DMS53 treated with DMSO at 0.1 percent for 48 hours (cell line): Measurements from ENCODE around the gene SYNE1.
"Not testable (repeated sequence)": the region's sequence is repeated elsewhere in the genome, so short reads cannot be mapped to it uniquely, and the experiment has no call there.

Experiments used
- DNase-seq: peaks from one replicate; lab custom pipeline; 2025; ENCODE audit not compliant: unreplicated experiment; lab: John Stamatoyannopoulos, UW

The SYNE1 gene

DNA sequence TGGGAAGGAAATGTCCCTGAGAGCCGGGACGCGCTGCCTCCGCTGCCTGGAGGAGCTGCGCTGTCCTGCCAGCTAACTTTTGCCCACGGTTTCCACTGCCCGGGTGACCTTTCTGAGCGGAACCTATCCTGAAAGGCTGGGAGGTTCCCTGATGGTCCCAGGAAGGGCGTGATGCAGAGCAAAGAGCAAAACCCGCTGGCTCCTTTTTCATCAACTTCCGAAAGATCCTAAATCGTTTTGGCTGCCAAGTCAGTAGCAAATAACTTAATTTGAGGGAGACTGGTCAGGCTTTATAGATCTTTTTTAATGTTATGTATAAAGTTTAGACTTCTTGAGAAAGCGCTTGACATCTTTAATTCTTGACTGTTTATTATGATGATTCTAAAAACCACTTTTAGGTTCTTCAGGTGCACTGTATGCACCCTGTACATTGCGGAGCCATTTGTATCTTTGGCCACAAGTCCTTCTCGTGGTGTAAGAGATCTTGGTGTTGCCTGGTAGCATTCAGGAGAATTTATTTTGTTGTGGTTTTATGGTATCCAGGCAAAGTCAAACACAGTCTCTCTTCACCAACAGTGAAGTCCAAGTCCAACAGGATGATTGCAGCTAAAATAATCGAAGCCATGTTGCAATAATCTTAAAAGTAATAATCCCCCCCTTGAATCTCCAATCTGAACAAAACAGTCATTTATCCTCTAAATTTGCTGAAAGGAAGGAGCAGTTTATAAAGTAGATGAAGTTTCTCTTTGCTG lies at the start of gene SYNE1:
Gene SYNE1, minus strand, starts transcription at position 67 of the 752 bp plus-strand sequence. CDS start 9,031 bp downstream, outside the sequence.
- DNase-seq = no peak

GRCh38 chr6:152685819-152686218 lies 48.7 kb upstream of the SYNE1 start:
- DNase-seq = no peak

- not testable (repeated sequence) for DNase-seq
Observed at GRCh38 chr6:152682935-152683334, 45.8 kb upstream of the SYNE1 start.

DNA sequence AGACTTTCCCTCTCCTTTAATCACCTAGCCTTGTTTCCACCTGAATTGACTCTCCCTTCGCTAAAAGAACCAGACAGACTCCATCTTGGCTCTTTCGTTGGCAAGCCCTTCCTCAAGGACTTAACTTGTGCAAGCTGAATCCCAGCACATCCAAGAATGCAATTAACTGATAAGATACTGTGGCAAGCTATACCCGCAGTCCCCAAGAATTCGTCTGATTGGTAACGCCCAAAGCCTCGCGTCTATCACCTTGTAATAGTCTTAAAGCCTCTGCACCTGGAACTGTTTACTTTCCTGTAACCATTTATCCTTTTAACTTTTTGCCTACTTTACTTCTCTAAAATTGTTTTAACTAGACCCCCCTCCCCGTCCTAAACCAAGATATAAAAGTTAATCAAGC lies 45.0 kb upstream of the SYNE1 start:
- no peak for DNase-seq

DNA sequence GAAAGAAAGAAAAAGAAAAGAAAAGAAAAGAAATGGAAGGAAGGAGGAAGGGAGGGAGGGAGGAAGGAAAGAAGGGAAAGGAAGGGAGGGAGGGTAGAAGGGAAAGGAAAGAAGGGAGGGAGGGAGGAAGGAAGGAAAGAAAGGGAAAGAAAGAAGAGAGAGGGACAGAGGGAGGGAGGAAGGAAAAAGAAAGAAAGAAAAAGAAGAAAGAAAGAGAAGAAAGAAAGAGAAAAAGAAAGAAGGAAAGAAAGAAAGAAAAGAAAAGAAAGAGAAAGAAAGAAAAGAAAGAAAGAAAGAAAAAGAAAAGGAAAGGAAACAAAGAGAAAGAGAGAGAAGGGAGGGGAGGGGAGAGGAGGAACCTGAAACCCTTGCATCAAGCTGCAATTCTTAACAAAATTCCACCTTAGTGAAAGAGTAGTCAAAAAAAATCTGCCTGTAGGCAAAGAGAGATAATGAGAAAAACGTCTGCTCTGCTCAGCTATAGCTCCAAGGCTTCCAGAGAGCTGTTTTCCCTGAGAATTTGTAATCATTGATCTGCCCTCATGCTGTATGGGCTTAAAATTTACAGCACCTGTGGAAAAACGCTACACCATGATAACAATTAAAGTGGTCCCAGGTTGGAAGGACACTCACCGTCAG lies 43.8 kb upstream of the SYNE1 start:
- no peak for DNase-seq

DNA sequence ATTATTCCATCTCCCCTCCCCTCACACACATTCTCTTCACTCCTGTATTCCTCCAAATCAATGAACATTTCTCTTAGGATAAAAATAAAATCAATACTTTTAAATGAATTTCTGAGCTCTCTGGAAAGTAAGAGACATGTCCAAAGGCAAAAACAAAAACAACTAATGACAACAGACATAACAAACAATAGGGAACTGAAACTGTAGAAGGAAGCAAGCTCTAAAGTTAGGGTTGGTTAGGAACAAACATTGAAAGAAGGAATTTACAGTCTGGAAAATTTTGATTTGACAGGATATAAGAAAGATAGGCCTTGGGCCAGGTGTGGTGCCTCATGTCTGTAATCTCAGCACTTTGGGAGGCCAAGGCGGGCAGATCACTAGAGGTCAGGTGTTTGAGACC lies 43.0 kb upstream of the SYNE1 start:
- no peak for DNase-seq

DNA sequence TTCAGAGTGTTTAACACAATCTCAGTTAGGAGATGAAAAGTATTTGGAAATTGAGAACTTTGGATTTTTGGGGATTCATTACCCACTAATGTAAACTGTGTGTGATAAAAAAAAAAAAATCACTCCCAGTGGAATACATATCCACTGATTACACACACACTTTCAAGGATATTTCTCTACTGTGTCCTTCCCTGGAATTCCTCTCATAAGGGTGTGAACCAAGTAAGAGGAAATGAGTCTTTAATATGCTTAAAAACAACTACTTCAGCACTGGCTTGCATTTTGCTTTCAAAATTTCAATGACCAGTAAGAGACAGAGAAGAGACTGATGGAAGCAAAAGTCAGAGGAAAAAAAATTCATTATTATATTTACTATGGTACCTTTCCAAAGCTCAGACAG lies 36.1 kb upstream of the SYNE1 start:
- no peak for DNase-seq

- DNase-seq = no peak
Observed at GRCh38 chr6:152671171-152671570, 34.0 kb upstream of the SYNE1 start.

GRCh38 chr6:152669895-152670294 lies 32.7 kb upstream of the SYNE1 start:
- peak; percentile 5 for DNase-seq

DNA sequence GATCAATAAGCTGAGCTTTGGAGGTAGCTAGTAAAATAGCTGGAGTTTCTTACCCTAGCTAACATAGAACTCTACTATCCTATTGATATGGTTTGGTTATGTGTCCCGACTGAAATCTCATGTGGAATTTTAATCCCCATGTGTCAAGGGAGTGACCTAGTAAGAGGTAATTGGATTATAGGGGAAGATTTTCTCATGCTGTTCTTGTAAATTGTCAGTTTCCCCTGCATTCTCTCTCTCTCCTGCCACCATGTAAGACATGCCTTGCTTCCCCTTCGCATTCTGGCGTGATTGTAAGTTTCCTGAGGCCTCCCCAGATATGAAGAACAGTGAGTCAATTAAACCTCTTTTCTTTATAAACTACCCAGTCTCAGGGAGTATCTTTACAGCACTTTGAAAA lies 24.6 kb upstream of the SYNE1 start:
- DNase-seq = no peak

DNA sequence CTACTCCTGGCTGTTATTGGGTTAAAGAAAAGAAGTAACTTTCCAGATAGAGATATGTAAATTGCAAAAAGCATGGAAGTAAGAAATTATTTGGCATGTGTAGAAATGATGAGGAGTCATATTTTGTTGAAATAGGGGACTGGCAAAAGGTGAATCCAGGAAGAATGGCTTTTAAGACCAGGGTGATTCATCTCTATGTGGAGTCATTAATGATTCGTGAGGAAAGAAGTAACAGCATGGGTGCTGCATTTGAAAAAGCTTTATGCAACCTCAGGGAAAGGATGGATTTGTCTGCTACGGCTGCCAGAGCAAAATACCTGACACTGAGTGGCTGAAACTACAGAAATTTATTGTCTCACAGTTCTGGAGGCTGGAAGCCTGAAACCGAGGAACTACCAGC lies 14.8 kb upstream of the SYNE1 start:
- no peak for DNase-seq

DNA sequence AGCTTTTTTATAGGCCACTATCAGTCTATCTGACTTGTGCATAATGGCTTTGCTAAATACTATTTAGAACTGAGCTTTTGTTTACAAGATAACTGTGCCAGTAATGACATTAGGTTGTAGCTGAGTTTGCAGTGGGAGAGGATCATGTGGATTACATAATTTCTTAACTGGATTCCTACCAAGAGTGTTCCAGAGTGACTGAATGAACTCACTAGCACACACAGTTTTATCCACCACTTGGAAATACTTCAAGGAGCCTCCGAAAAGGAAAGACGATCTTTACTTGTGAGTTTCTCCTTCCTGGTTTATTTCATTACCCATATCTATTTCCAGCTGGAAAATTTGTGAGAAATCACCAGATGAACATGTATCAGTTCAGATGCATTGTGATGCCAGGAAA lies 10.9 kb upstream of the SYNE1 start:
- no peak for DNase-seq

DNA sequence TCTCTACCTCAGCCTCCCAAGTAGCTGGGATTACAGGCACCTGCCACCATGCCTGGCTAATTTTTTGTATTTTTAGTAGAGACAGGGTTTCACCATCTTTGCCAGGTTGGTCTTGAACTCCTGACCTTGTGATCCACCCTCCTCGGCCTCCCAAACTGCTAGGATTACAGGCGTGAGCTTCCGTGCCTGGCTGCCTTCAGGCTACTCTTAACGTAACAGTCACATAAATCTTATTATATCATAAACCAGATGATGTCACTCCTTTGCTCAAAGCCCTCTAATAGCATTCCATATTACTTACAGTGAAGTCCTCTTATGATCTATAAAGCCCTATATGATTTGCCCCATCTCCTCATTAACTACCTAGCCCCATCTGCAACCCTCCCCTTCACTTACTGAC lies 9.6 kb upstream of the SYNE1 start:
- DNase-seq = not testable (repeated sequence)

DNA sequence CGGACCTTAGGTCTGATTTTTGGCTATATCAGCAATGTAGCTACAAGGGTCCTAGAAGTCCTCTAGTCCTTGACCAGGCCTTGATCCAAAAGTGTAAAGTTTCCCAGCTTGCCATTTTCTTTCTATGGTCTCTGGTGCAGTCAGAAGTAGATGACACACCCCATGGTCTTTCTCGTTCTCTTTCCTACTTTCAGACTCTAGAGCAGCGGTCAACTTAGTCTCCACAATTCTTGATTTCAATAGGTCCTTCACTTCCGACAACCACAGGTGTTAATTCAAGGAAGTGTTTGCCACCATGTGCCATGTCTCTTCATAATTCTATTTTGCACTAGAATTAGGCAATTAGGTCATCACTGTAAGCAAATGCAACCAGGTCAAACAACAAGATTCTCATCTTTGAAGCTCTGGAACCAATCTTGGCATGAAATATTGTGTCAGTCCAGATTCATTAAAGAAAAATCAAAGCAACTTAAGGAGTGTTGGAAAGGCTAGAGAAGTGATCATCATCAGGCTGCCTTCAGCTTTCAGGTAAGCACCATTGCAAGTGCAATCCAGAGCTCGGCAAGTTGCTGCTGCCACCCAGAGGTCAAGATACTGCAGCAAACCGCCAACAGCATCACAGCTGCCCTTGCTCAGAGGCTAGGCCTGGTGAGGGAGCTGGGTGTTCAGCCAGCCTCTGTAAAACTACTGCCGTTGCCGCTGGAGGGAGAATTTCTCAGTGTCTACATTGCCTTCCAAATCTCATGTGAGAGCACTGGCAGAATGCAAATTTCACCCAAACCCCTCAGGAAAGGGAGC lies 5.6 kb upstream of the SYNE1 start:
- peak; percentile 75 for DNase-seq

DNA sequence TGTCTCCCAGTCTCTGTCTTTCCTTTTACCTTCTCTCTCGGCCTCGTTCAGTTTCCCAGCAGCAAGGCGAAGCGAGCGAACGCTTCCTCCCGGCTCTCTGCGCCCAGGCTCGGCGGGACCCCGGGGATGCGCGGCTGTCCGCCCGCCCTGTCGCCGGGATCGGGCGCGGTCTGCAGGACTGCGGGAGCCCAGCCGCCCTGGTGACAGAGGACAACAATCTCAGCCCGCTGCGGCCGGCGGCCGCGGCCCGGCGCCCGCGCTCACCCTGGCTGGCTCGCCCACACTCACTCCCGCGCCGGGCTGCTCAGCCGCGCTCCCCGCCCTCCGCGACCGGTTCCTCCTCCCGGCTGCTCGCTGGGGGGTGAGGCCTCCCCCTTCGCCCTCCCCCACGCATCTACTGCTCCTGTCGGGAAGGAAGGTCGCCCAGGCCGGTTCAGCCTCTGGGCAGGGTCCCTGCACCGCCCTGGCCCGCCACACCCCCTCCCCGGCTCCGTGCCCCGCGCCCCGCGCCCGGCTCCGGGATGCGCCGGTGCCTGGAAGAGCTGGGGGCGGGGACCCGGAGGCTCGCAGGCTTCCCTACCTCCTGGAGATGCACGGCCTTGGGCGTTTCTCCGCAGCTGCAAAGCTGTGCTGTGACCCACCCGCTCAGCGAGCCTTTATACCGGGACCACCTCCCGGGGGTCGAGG lies 410 bp downstream of the SYNE1 start:
- DNase-seq = no peak

DNA sequence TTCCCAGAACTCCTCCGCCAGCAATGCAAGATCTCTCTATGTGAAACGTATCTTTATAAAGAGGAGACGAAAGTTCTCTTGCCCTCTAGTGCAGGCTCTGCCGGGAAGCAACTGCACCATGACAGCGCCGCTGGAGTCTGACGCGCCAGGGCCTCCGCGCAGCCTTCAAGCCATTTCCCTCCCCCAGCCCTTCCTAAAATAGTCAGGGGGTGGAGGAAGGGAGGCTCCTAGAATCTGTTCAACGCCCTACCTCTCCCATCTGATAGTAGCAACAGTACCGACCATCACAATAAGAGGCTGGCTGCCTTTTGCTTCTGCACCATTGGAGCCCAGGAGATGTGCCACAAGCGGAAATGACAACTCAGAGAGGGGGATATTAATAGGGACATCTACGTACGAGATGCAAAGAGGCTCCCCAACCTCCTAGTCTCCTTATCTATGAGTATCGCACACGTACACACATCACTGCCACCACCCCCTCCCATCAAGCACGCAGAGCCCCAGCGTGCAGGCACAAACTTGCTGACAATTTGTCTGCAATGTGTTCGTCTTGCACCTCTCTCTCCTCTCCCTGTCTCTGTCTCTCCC lies 1.0 kb downstream of the SYNE1 start:
- DNase-seq = no peak

- no peak for DNase-seq
Observed at GRCh38 chr6:152634773-152635172, 2.4 kb downstream of the SYNE1 start.

- DNase-seq = no peak
Observed at GRCh38 chr6:152632121-152632782, 4.9 kb downstream of the SYNE1 start.

DNA sequence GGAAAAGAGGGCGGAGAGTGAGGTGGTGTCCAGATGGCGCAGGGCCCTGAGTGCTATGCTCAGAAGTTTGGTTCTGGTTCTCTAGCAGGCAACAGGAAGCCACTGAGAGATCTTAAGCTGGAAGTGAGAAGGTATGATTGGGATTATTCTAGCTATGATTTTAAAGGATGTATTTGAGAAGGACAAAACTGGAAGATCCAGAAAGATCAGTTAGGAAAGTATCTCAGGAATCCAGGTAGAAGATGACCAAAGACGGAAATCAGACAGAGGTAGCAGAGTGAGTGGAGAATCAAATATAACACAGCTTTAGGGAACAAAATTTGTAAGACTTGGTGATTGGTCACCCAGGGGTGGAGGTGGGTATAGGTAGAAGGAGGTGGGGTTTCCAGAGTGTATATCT lies 5.8 kb downstream of the SYNE1 start:
- DNase-seq = no peak

- no peak for DNase-seq
Observed at GRCh38 chr6:152630832-152631231, 6.3 kb downstream of the SYNE1 start.
